HG02938 (cell line): ENCODE results near the gene LGR6.

Experiments
- ATAC-seq: cut with Tn5 transposase; IDR thresholded peaks from one replicate; pipeline ENCODE4 v1.9.1; 2021; ENCODE audit warnings: mild to moderate bottlenecking, moderate library complexity; ENCODE audit not compliant: unreplicated experiment

Gene LGR6

GRCh38 chr1:202365092-202365815 is 171.7 kb downstream of the LGR6 start:
- ATAC-seq: no peak

- ATAC-seq: no peak
Measured at GRCh38 chr1:202367271-202367670, 173.7 kb downstream of the LGR6 start.
